LNCAP (cell line): ENCODE results near the gene IGFBP5.

ENCODE experiments used
- CTCF ChIP-seq: fragments of 450-650 bp; IDR thresholded peaks from 2 replicates; pipeline ENCODE4 v1.5.1; 2017; ENCODE audit warnings: mild to moderate bottlenecking

Gene IGFBP5

GRCh38 chr2:216632346-216632951 lies 62.9 kb downstream of the IGFBP5 start:
- TF ChIP-seq CTCF: no peak

- TF ChIP-seq CTCF: no peak
Observed at GRCh38 chr2:216629784-216630183, 65.6 kb downstream of the IGFBP5 start.

GRCh38 chr2:216626875-216627245 lies 68.5 kb downstream of the IGFBP5 start:
- TF ChIP-seq CTCF: no peak

GRCh38 chr2:216626168-216626874 lies 69.0 kb downstream of the IGFBP5 start:
- no peak for TF ChIP-seq CTCF

- TF ChIP-seq CTCF: no peak
Observed at GRCh38 chr2:216624251-216624650, 71.1 kb downstream of the IGFBP5 start.

- TF ChIP-seq CTCF: no peak
Observed at GRCh38 chr2:216622526-216622925, 72.8 kb downstream of the IGFBP5 start.
